ENCODE results near the gene ATF4. TPM values are rescaled to one million over a fixed set of nuclear protein-coding genes. Genes with fewer than 3 reads are reported as not detected.

The ATF4 gene
- total RNA-seq, 2 donors from 2014 or later = 294 to 334 TPM

DNA sequence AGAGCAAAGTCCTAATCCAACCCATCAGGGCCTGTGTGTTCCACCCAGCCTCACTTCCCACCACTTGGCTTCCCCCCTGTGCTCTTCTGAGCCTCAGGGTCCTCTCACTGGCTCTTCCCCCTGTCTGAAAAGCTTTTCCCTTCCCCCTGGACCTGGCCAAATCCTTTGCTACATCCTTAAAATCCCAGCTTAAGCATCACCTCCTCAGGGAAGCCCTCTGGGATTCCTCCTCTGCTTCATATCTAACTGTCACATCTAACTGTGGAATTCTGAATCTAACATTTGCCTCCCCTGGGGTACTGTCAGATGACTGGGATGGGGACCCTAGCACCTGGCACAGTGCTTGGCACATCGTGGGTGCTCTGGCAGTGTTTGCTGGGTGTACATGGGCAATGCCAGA lies 51.2 kb downstream of the ATF4 start:
- H3K4me3 ChIP-seq = no peak overlapping the region
- H3K27ac ChIP-seq = no peak overlapping the region
- 83% methylated on average over 1 of the region's 1 CpG for WGBS
- no peaks in the 10 kb centered on the region for H3K36me3 ChIP-seq
- no peaks in the 10 kb centered on the region for H3K27me3 ChIP-seq (replicated peaks; ENCODE audit: insufficient read depth)
- TF ChIP-seq POLR2AphosphoS5 (IDR thresholded peaks at IDR 0.05) (no peak), POLR2A (IDR thresholded peaks at IDR 0.05) (no peak)
- TF ChIP-seq, protein P1, sequence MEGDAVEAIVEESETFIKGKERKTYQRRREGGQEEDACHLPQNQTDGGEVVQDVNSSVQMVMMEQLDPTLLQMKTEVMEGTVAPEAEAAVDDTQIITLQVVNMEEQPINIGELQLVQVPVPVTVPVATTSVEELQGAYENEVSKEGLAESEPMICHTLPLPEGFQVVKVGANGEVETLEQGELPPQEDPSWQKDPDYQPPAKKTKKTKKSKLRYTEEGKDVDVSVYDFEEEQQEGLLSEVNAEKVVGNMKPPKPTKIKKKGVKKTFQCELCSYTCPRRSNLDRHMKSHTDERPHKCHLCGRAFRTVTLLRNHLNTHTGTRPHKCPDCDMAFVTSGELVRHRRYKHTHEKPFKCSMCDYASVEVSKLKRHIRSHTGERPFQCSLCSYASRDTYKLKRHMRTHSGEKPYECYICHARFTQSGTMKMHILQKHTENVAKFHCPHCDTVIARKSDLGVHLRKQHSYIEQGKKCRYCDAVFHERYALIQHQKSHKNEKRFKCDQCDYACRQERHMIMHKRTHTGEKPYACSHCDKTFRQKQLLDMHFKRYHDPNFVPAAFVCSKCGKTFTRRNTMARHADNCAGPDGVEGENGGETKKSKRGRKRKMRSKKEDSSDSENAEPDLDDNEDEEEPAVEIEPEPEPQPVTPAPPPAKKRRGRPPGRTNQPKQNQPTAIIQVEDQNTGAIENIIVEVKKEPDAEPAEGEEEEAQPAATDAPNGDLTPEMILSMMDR (IDR thresholded peaks at IDR 0.05) = no peak
- DNase-seq (ENCODE audit: low spot score) = no peak
- intact Hi-C loops (cut with DNase I) = no loop called here
- no peaks in the 10 kb centered on the region for H3K9me3 ChIP-seq
- no peaks in the 10 kb centered on the region for H3K4me1 ChIP-seq (replicated peaks)

Other genes with a start within 250 kb of the ATF4 start
- 1,000 to 10,000 TPM; 2,375 to 2,654 TPM for gene RPL3, start 200.9 kb upstream of the ATF4 start, total RNA-seq
- gene SYNGR1, start 170.6 kb upstream of the ATF4 start, total RNA-seq = 10 to 100 TPM; 38.3 to 43.8 TPM
- gene TAB1, start 120.8 kb upstream of the ATF4 start, total RNA-seq = 10 to 100 TPM; 26.0 to 42.8 TPM
- 1 to 10 TPM in 1 of 2 donors, under 1 TPM in 1; 0.82 to 7.4 TPM for gene MGAT3, start 63.5 kb upstream of the ATF4 start, total RNA-seq
- 10 to 100 TPM; 24.0 to 38.6 TPM for gene MIEF1, start 18.3 kb upstream of the ATF4 start, total RNA-seq
- 100 to 1,000 TPM; 186 to 264 TPM for gene RPS19BP1, start 12.2 kb downstream of the ATF4 start, total RNA-seq
- under 1 TPM; 0.05 to 0.68 TPM for gene CACNA1I, start 50.2 kb downstream of the ATF4 start, total RNA-seq